HEK293 (cell line): ENCODE measurements around the gene PLXNA2.

Experiments
- CTCF ChIA-PET: fragments of 350-600 bp; formaldehyde crosslinking; extraction: SDS; loops from one replicate; lab custom pipeline; 2021; ENCODE audit warnings: antibody characterized with exemption; lab: Yijun Ruan, JAX
- POLR2A ChIA-PET: fragments of 300-600 bp; formaldehyde crosslinking; extraction: SDS; loops from one replicate; lab custom pipeline; 2020; ENCODE audit warnings: antibody characterized with exemption, inconsistent platforms; lab: Yijun Ruan, JAX
- H3K27ac ChIP-seq: fragments of 200-500 bp; sonication (Bioruptor generic); 2 replicates; pipeline ENCODE4 v1.5.1; 2014; ENCODE audit warnings: low read depth, low read length, control low read depth, inconsistent platforms; ENCODE audit errors: extremely low read depth
- H3K36me3 ChIP-seq, 2 experiments: fragments of 200-500 bp in 1 of 2; sonication (Bioruptor generic) in 1 of 2; 1 replicate in 1 of 2; 2 replicates in 1 of 2; pipeline ENCODE4 v1.5.1; 2014 to 2017; ENCODE audit warnings: inconsistent platforms in 2 of 2, low read length in 2 of 2; ENCODE audit not compliant: control insufficient read depth in 2 of 2, insufficient read depth in 1 of 2
- H3K4me1 ChIP-seq: fragments of 200-500 bp; sonication (Bioruptor generic); 2 replicates; pipeline ENCODE4 v1.5.1; 2014; ENCODE audit warnings: mild to moderate bottlenecking, low read length, inconsistent platforms; ENCODE audit not compliant: control insufficient read depth, insufficient read depth
- H3K4me3 ChIP-seq: 2 replicates; pipeline ENCODE4 v1.5.1; 2011; ENCODE audit warnings: low read depth, mild to moderate bottlenecking, control low read depth, low read length, moderate library complexity
- H3K9me3 ChIP-seq: fragments of 200-500 bp; sonication (Bioruptor generic); 2 replicates; pipeline ENCODE4 v1.5.1; 2014; ENCODE audit warnings: low read depth, low read length, inconsistent platforms; ENCODE audit not compliant: control insufficient read depth, insufficient read depth
- GLI2 ChIP-seq: fragments of 450-650 bp; formaldehyde crosslinking; IDR thresholded peaks from 2 replicates; pipeline ENCODE4; 2017; ENCODE audit warnings: missing biosample characterization, missing genetic modification characterization, low read depth, borderline replicate concordance
- IKZF3 ChIP-seq: fragments of 450-650 bp; IDR thresholded peaks from 2 replicates; pipeline ENCODE4 v1.5.0; 2018; ENCODE audit warnings: missing biosample characterization, mild to moderate bottlenecking, missing genetic modification characterization, moderate library complexity
- KLF1 ChIP-seq: fragments of 450-650 bp; formaldehyde crosslinking; IDR thresholded peaks from 2 replicates; pipeline ENCODE4 v1.5.1; 2016; ENCODE audit warnings: missing biosample characterization, missing genetic modification characterization
- KLF8 ChIP-seq: fragments of 450-650 bp; formaldehyde crosslinking; IDR thresholded peaks from 2 replicates; pipeline ENCODE4 v1.5.1; 2016; ENCODE audit warnings: missing biosample characterization, missing genetic modification characterization
- KLF9 ChIP-seq: fragments of 450-650 bp; formaldehyde crosslinking; IDR thresholded peaks from 2 replicates; pipeline ENCODE4 v1.5.1; 2016; ENCODE audit warnings: missing biosample characterization, missing genetic modification characterization, low read depth
- SCRT1 ChIP-seq: fragments of 450-650 bp; formaldehyde crosslinking; IDR thresholded peaks from 2 replicates; pipeline ENCODE4 v1.5.1; 2016; ENCODE audit warnings: missing biosample characterization, missing genetic modification characterization, borderline replicate concordance
- SCRT2 ChIP-seq: fragments of 450-650 bp; formaldehyde crosslinking; IDR thresholded peaks from 2 replicates; pipeline ENCODE4 v1.5.1; 2016; ENCODE audit warnings: missing biosample characterization, missing genetic modification characterization
- SP7 ChIP-seq: fragments of 450-650 bp; formaldehyde crosslinking; IDR thresholded peaks from 2 replicates; pipeline ENCODE4 v1.5.1; 2016; ENCODE audit warnings: missing biosample characterization, missing genetic modification characterization
- TRIM28 ChIP-seq: IDR thresholded peaks from 2 replicates; pipeline ENCODE4 v1.6.1; 2011; ENCODE audit warnings: low read length, control low read depth, borderline replicate concordance
- TSHZ1 ChIP-seq: fragments of 450-650 bp; formaldehyde crosslinking; IDR thresholded peaks from 2 replicates; pipeline ENCODE4 v1.5.1; 2016; ENCODE audit warnings: missing biosample characterization, missing genetic modification characterization, borderline replicate concordance
- WT1 ChIP-seq: fragments of 450-650 bp; formaldehyde crosslinking; IDR thresholded peaks from 2 replicates; pipeline ENCODE4 v1.5.1; 2016; ENCODE audit warnings: missing biosample characterization, missing genetic modification characterization
- ZBTB17 ChIP-seq: fragments of 450-650 bp; formaldehyde crosslinking; IDR thresholded peaks from 2 replicates; pipeline ENCODE4 v1.5.1; 2016; ENCODE audit warnings: missing biosample characterization, missing genetic modification characterization
- ZBTB8A ChIP-seq: fragments of 450-650 bp; formaldehyde crosslinking; IDR thresholded peaks from 2 replicates; pipeline ENCODE4 v1.5.1; 2016; ENCODE audit warnings: missing biosample characterization, missing genetic modification characterization
- ZEB2 ChIP-seq: fragments of 450-650 bp; formaldehyde crosslinking; IDR thresholded peaks from 2 replicates; pipeline ENCODE4 v1.5.1; 2016; ENCODE audit warnings: missing biosample characterization, missing genetic modification characterization
- ZIC2 ChIP-seq: fragments of 450-650 bp; formaldehyde crosslinking; IDR thresholded peaks from 2 replicates; pipeline ENCODE4 v1.5.1; 2016; ENCODE audit warnings: missing biosample characterization, missing genetic modification characterization
- ZNF2 ChIP-seq: fragments of 450-650 bp; formaldehyde crosslinking; IDR thresholded peaks from 2 replicates; pipeline ENCODE4 v1.5.1; 2016; ENCODE audit warnings: missing biosample characterization, missing genetic modification characterization
- ZNF24 ChIP-seq: fragments of 450-650 bp; formaldehyde crosslinking; IDR thresholded peaks from 2 replicates; pipeline ENCODE4 v1.5.1; 2016; ENCODE audit warnings: missing biosample characterization, missing genetic modification characterization
- ZNF335 ChIP-seq: fragments of 450-650 bp; formaldehyde crosslinking; conservative IDR thresholded peaks from 2 replicates; pipeline ENCODE4 v1.5.1; 2016; ENCODE audit warnings: missing biosample characterization, missing genetic modification characterization
- ZNF350 ChIP-seq: fragments of 450-650 bp; formaldehyde crosslinking; IDR thresholded peaks from 2 replicates; pipeline ENCODE4 v1.5.0; 2017; ENCODE audit warnings: missing biosample characterization, mild to moderate bottlenecking, missing genetic modification characterization
- ZNF510 ChIP-seq: fragments of 450-650 bp; formaldehyde crosslinking; IDR thresholded peaks from 2 replicates; pipeline ENCODE4 v1.5.1; 2018; ENCODE audit warnings: mild to moderate bottlenecking, missing genetic modification characterization, missing biosample characterization; ENCODE audit not compliant: insufficient replicate concordance
- ZNF560 ChIP-seq: fragments of 450-650 bp; formaldehyde crosslinking; IDR thresholded peaks from 2 replicates; pipeline ENCODE4 v1.5.1; 2017; ENCODE audit warnings: missing biosample characterization, missing genetic modification characterization, borderline replicate concordance
- ZNF580 ChIP-seq: fragments of 450-650 bp; formaldehyde crosslinking; IDR thresholded peaks from 2 replicates; pipeline ENCODE4 v1.5.1; 2016; ENCODE audit warnings: missing biosample characterization, missing genetic modification characterization
- ZNF596 ChIP-seq: fragments of 450-650 bp; IDR thresholded peaks from 2 replicates; pipeline ENCODE4 v1.5.0; 2018; ENCODE audit warnings: missing biosample characterization, mild to moderate bottlenecking, missing genetic modification characterization, moderate library complexity
- ZNF610 ChIP-seq: fragments of 450-650 bp; formaldehyde crosslinking; IDR thresholded peaks from 2 replicates; pipeline ENCODE4 v1.5.1; 2016; ENCODE audit warnings: missing biosample characterization, missing genetic modification characterization, borderline replicate concordance
- ZNF629 ChIP-seq: fragments of 450-650 bp; formaldehyde crosslinking; IDR thresholded peaks from 2 replicates; pipeline ENCODE4 v1.5.1; 2017; ENCODE audit warnings: missing biosample characterization, missing genetic modification characterization
- ZNF645 ChIP-seq: fragments of 450-650 bp; formaldehyde crosslinking; IDR thresholded peaks from 2 replicates; pipeline ENCODE4; 2016; ENCODE audit warnings: missing biosample characterization, missing genetic modification characterization
- ZSCAN30 ChIP-seq: fragments of 450-650 bp; IDR thresholded peaks from 2 replicates; pipeline ENCODE4 v1.5.1; 2018; ENCODE audit warnings: missing biosample characterization, mild to moderate bottlenecking, missing genetic modification characterization, moderate library complexity

PLXNA2 gene

GRCh38 chr1:208203848-208204609 is 40.2 kb downstream of the PLXNA2 start:
- peaks cover 17% of the 10 kb centered on the region for H3K4me1 ChIP-seq
- POLR2A ChIA-PET = interaction anchor here (1.4 kb wide), 1 partner anchor 20 kb away, joined by 5 read pairs; no protein-coding TSS in a partner anchor

GRCh38 chr1:208203127-208203847 is 40.9 kb downstream of the PLXNA2 start:
- ChIA-PET CTCF (interaction anchor here (0.7 to 1.8 kb wide), 5 partner anchors 18 to 1147 kb away, joined by 3 to 5 read pairs (median 4); no protein-coding TSS in a partner anchor), POLR2A (interaction anchor here (1.4 kb wide), 1 partner anchor 19 kb away, joined by 5 read pairs; no protein-coding TSS in a partner anchor)
- Histone ChIP-seq H3K36me3 (peaks cover 0 to 3% of the 10 kb centered on the region in 2 experiments; a peak in 1 of 3 replicates), H3K4me1 (peaks cover 17% of the 10 kb centered on the region), H3K4me3 (no peak overlapping the region), H3K27ac (peak overlapping the region; percentile 79), H3K9me3 (no peaks in the 10 kb centered on the region)
- 0 out of 2 replicates have a peak, but pooled peaks have one; percentile 34 for TF ChIP-seq ZNF580
- peak; percentile 31; the same call in 1 of the 2 replicates for TF ChIP-seq KLF8
- peak; percentile 72 for TF ChIP-seq ZNF24
- TF ChIP-seq ZNF2 (tag by site-specific recombination) = 0 out of 2 replicates have a peak, but pooled peaks have one; percentile 32
- TF ChIP-seq WT1 (tag by site-specific recombination) = peak; percentile 63
- peak; percentile 56; the same call in 1 of the 2 replicates for TF ChIP-seq ZNF629
- TF ChIP-seq ZNF610 (tag by site-specific recombination) = 0 out of 2 replicates have a peak, but pooled peaks have one; percentile 21
- TF ChIP-seq ZNF645 (tag by site-specific recombination) = no peak
- TF ChIP-seq ZBTB17 = peak; percentile 91
- peak; percentile 44 for TF ChIP-seq IKZF3 (tag by site-specific recombination)
- no peak for TF ChIP-seq ZNF510 (tag by site-specific recombination)
- TF ChIP-seq TRIM28 = 0 out of 2 replicates have a peak, but pooled peaks have one; percentile 35
- TF ChIP-seq SCRT1 (tag by site-specific recombination) = peak; percentile 87
- TF ChIP-seq SCRT2 (tag by site-specific recombination) = peak; percentile 77
- TF ChIP-seq TSHZ1 = 0 out of 2 replicates have a peak, but pooled peaks have one; percentile 27
- peak; percentile 82 for TF ChIP-seq ZEB2
- TF ChIP-seq KLF9 = no peak
- peak; percentile 83 for TF ChIP-seq ZIC2
- peak; percentile 28; the same call in 1 of the 2 replicates for TF ChIP-seq GLI2 (tag by site-specific recombination)
- TF ChIP-seq ZBTB8A (tag by site-specific recombination) = 0 out of 2 replicates have a peak, but pooled peaks have one; percentile 10
- peak; percentile 92 for TF ChIP-seq KLF1 (tag by site-specific recombination)
- peak; percentile 95 for TF ChIP-seq ZSCAN30 (tag by site-specific recombination)
- no peak for TF ChIP-seq ZNF350 (tag by site-specific recombination)
- TF ChIP-seq ZNF596 (tag by site-specific recombination) = peak; percentile 2; the same call in 1 of the 2 replicates
- no peak for TF ChIP-seq ZNF560 (tag by site-specific recombination)

More at GRCh38 chr1:208203848-208204609, 40.2 kb downstream of the PLXNA2 start:
- H3K4me3 ChIP-seq = no peak overlapping the region
- peak overlapping the region; percentile 79; the same call in 1 of the 2 replicates for H3K27ac ChIP-seq
- CTCF ChIA-PET = interaction anchor here (1.1 to 1.8 kb wide), 3 partner anchors 17 to 36 kb away, joined by 3 to 5 read pairs (median 4); no protein-coding TSS in a partner anchor
- H3K9me3 ChIP-seq = no peaks in the 10 kb centered on the region
- TF ChIP-seq ZNF335 (tag by site-specific recombination) (peak; percentile 42; the same call in 1 of the 2 replicates), SP7 (tag by site-specific recombination) (no peak)
- H3K36me3 ChIP-seq = peaks cover 0 to 2% of the 10 kb centered on the region in 2 experiments; a peak in 1 of 3 replicates
